ENCODE results near the gene TWF2.

DNA sequence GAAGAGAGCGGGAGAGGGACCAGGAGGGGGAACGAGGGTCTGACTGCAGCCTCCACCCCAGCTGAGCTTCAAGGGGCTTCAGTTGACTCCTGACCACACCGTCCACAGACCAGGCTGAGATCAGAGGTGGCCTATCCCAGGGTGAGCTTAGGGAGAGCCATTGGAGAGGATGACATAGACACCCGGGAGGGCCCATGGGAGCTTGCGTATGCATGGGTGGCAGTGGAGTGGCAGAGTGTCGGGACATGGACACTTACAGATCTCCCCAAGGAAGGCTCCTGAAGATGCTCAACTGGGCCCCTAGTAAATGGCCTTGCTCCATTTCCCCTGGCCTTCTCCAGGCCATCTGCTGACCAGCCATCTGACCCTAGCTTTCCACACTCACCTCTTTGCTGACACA is 53.6 kb downstream of the TWF2 start:
- TF ChIP-seq TARDBP (IDR thresholded peaks at IDR 0.05; ENCODE audit: borderline replicate concordance) (no peak), CTCF (IDR thresholded peaks at IDR 0.05 in 2 of 3, conservative IDR thresholded peaks at IDR 0.05 in 1 of 3; ENCODE audit: control insufficient read depth in 2 of 3, extremely low read depth in 1 of 3, insufficient read depth in 1 of 3, low read depth in 3 of 3, low read length in 3 of 3) (no peak), TAF1 (IDR thresholded peaks at IDR 0.05; ENCODE audit: borderline replicate concordance, low read depth, low read length) (no peak), ZNF24 (IDR thresholded peaks at IDR 0.05) (no peak), POLR2AphosphoS5 (IDR thresholded peaks at IDR 0.05; ENCODE audit: low read length) (no peak), ZZZ3 (IDR thresholded peaks at IDR 0.05; ENCODE audit: control insufficient read depth, insufficient read length, low read depth) (no peak), POLR2AphosphoS2 (IDR thresholded peaks at IDR 0.05; ENCODE audit: low read depth, low read length) (no peak), ZBTB4 (CRISPR knock-in tag; IDR thresholded peaks at IDR 0.05) (no peak), EZH2 (IDR thresholded peaks at IDR 0.05; ENCODE audit: borderline replicate concordance, control insufficient read depth, low read depth, low read length) (no peak), CREB1 (IDR thresholded peaks at IDR 0.05; ENCODE audit: low read depth) (no peak), ETV6 (conservative IDR thresholded peaks at IDR 0.05 in 1 of 2, IDR thresholded peaks at IDR 0.05 in 1 of 2; ENCODE audit: borderline replicate concordance in 1 of 2, low read depth in 1 of 2) (no peak)

Measured in GM12878 (cell line).